Measurements from ENCODE around the gene NEO1. TPM values are rescaled to one million over a fixed set of nuclear protein-coding genes. Genes with fewer than 3 reads are reported as not detected.

NEO1 gene
- total RNA-seq, 2 experiments from 2014 or later = 4.3 to 4.4 TPM

DNA sequence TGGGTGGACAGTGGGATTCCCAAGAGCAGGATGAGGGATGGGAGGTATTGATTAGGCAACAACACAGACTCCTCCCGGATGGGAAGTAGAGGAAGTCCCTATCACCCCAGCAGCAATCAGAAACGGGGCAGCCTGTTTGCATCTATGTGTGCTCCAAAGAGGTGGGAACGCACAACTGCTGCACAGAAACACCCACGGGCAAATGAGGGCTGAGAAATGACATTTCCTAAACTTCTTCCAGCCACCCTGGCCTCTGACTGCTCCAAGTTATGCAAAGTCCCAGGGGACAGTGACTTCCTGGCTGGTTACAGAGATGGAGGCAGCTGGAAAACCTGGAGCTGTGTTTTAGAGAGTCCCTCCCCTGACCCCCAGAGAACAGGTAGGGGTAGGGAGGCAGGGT is 273.9 kb downstream of the NEO1 start:
- H3K27me3 Mint-ChIP-seq (ENCODE audit: low read depth) = peaks cover 4% of the 10 kb centered on the region
- intact Hi-C loops (cut with micrococcal nuclease) = no loop called here
- no peak overlapping the region for H3K27ac Mint-ChIP-seq
- no peaks in the 10 kb centered on the region for H3K9me3 Mint-ChIP-seq
- H3K4me1 Mint-ChIP-seq (ENCODE audit: low read depth) = peaks cover 2% of the 10 kb centered on the region
- H3K4me3 Mint-ChIP-seq = no peak overlapping the region
- no peak for DNase-seq
- CTCF ChIA-PET = no interaction called here
- no peaks in the 10 kb centered on the region for H3K36me3 Mint-ChIP-seq (ENCODE audit: low read depth)

DNA sequence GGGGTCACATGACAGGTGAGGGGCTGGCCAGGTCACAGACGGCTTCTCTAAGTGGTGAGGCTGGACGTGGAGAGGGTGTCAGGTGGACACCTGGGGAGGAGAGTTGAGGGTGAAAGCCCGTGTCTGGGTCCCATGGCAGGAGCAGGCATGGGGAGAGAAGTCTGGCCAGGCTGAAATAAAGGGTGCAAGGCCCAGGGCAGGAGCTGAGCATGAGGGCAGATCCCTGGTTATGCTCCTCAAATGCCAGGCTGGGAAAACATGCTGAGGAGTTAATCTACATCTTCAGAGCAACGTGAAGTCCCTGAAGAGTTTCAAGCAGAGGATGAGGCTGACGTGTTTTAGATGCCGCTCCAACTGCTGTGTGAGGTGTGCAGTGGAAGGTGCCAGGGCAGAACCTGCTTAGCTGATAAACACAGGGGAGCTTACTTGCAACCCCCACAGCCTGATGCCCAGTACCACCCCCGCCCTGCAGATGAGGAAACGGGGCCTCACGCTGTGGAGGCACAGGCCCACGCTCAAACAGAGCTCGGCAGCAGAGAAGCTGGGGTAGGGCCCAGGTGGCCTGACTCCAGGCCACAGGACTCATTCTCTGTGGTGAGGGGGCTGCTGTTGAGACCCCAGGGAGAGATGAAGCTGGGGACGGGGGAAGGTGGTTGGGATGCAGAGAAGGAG is 276.0 kb downstream of the NEO1 start:
- peaks cover 2% of the 10 kb centered on the region for H3K27me3 Mint-ChIP-seq (ENCODE audit: low read depth)
- no peaks in the 10 kb centered on the region for H3K9me3 Mint-ChIP-seq
- no peaks in the 10 kb centered on the region for H3K36me3 Mint-ChIP-seq (ENCODE audit: low read depth)
- intact Hi-C loops (cut with micrococcal nuclease) = no loop called here
- DNase-seq = no peak
- H3K4me1 Mint-ChIP-seq (ENCODE audit: low read depth) = peaks cover 2% of the 10 kb centered on the region
- CTCF ChIA-PET = no interaction called here
- no peak overlapping the region for H3K27ac Mint-ChIP-seq
- no peak overlapping the region for H3K4me3 Mint-ChIP-seq

DNA sequence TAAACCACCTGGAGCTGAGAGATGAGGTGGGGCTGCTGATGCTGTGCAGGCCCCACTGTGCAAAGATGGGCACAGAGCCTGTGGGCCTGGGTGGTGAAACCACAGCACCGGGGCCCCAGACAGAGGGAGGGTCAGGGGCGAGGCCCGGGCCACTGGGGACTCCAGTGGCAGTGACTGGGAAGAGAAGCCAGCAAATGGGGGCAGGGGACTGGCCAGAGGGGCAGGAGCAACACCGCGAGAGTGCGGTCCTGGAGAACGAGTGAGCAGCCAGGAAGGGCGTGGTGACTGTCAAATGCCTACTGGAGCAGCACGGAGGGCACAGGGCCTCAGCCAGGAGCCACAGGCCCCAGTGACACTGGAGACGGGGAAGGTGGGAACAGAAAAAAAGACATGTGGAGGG is 276.7 kb downstream of the NEO1 start:
- H3K4me3 Mint-ChIP-seq = no peak overlapping the region
- H3K27ac Mint-ChIP-seq = no peak overlapping the region
- peaks cover 2% of the 10 kb centered on the region for H3K27me3 Mint-ChIP-seq (ENCODE audit: low read depth)
- H3K9me3 Mint-ChIP-seq = no peaks in the 10 kb centered on the region
- no peaks in the 10 kb centered on the region for H3K36me3 Mint-ChIP-seq (ENCODE audit: low read depth)
- no peak for DNase-seq
- H3K4me1 Mint-ChIP-seq (ENCODE audit: low read depth) = peaks cover 2% of the 10 kb centered on the region
- intact Hi-C loops (cut with micrococcal nuclease) = no loop called here
- CTCF ChIA-PET = no interaction called here

DNA sequence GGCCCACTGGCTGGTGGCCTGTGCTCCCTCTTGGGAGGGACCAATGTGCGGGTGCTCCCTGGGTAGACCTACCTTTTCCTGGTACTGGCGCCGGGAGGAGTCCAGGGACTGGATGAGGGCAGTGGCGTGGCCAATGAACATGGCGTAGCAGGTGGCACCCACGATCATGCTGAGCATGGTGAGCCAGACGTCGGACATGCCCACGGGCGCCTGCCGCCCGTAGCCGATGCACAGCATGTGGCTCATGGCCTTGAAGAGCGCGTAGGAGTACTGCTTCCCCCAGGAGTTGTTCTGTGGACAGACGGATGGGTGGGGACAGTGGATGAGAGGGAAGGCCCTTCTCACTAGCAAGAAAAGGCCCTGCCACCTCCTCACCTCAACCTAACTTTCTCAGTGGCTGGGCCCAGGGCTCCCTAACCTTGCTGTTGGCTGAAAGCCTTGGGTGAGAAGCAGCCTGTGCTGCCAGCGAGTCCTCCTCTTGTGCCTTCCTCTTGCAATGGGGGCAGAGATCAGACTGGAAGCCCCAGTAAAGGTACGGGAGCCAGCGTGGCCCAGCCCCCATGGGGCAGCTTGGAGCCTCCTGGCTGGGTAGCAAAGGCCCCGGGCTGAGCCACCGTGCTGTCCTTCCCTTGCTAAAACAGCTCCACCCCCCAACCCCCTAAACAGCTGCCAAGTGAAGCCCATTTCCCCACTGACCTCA is 277.4 kb downstream of the NEO1 start:
- no peaks in the 10 kb centered on the region for H3K9me3 Mint-ChIP-seq
- CTCF ChIA-PET = interaction anchor here (1.0 kb wide), 1 partner anchor 376 kb away, joined by 4 read pairs; no protein-coding TSS in a partner anchor
- intact Hi-C loops (cut with micrococcal nuclease) = no loop called here
- H3K27me3 Mint-ChIP-seq (ENCODE audit: low read depth) = peaks cover 5% of the 10 kb centered on the region
- no peaks in the 10 kb centered on the region for H3K36me3 Mint-ChIP-seq (ENCODE audit: low read depth)
- H3K4me1 Mint-ChIP-seq (ENCODE audit: low read depth) = peaks cover 2% of the 10 kb centered on the region
- no peak for DNase-seq
- no peak overlapping the region for H3K4me3 Mint-ChIP-seq
- H3K27ac Mint-ChIP-seq = no peak overlapping the region

DNA sequence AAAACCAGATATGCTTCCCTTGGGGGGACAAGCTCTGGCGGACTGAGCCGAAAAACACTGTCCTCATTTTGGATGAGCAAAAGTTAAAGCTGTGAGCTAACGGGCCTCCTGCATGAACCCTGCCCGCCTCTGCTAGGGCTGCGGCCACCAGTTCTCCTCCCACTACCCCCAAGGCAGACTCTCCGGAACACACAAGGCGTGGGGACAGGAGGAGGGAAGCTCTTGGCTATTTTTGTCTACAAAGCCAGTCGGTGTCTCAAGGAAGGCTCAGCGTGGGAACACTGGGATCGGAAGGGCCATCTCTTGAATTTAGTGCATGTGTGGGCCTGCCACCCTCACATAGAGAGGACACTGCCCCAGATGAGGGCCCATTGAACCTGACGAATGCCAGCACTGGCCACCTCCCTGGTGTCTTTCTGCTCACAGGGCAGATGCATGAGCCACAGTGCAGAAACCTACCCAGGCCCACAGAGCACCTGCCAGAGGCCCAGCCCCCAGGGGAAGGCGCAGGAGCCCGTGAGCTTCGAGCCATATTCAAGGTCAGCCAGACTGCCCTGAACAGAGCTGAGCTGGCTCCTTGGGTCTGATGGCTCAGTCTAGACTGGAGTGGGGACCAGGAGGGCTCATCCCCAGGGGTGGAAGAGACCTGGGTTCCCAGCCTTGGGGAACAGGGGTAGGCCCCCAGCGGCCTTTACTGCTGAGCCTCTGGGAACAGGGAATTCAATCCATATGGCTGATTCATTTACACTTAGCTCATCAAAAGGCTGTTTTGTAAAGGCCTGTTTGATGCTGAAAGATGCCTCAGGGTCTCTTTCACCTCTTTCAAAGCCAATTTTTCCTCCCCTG is 278.2 kb downstream of the NEO1 start:
- Mint-ChIP-seq H3K4me3 (no peak overlapping the region), H3K27ac (no peak overlapping the region), H3K36me3 (ENCODE audit: low read depth) (no peaks in the 10 kb centered on the region), H3K9me3 (no peaks in the 10 kb centered on the region), H3K4me1 (ENCODE audit: low read depth) (peaks cover 2% of the 10 kb centered on the region), H3K27me3 (ENCODE audit: low read depth) (peaks cover 5% of the 10 kb centered on the region)
- CTCF ChIA-PET = interaction anchor here (1.0 kb wide), 1 partner anchor 375 kb away, joined by 4 read pairs; no protein-coding TSS in a partner anchor
- intact Hi-C loops (cut with micrococcal nuclease) = no loop called here
- DNase-seq = no peak

DNA sequence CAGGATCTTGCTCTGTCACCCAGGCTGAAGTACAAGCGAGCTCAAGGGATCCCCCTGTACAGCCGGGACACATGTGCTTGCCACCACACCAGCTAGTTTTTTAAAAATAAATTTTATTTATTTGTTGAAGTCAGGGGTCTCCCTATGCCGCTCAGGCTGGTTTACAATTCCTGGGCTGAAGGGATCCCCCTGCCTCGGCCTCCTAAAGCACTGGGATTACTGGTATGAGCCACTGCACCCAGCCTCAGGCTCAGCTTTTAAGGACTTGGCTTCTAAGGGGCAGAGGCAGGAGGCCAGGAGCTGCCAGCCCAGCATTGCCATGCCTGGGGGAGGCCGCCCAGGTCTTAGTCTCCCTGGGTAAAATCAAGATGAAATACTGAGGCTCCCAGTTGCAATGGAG is 279.2 kb downstream of the NEO1 start:
- Mint-ChIP-seq H3K9me3 (no peaks in the 10 kb centered on the region), H3K27me3 (ENCODE audit: low read depth) (peaks cover 5% of the 10 kb centered on the region), H3K36me3 (ENCODE audit: low read depth) (no peaks in the 10 kb centered on the region), H3K27ac (no peak overlapping the region), H3K4me3 (no peak overlapping the region), H3K4me1 (ENCODE audit: low read depth) (no peaks in the 10 kb centered on the region)
- intact Hi-C loops (cut with micrococcal nuclease) = no loop called here
- CTCF ChIA-PET = no interaction called here
- no peak for DNase-seq

DNA sequence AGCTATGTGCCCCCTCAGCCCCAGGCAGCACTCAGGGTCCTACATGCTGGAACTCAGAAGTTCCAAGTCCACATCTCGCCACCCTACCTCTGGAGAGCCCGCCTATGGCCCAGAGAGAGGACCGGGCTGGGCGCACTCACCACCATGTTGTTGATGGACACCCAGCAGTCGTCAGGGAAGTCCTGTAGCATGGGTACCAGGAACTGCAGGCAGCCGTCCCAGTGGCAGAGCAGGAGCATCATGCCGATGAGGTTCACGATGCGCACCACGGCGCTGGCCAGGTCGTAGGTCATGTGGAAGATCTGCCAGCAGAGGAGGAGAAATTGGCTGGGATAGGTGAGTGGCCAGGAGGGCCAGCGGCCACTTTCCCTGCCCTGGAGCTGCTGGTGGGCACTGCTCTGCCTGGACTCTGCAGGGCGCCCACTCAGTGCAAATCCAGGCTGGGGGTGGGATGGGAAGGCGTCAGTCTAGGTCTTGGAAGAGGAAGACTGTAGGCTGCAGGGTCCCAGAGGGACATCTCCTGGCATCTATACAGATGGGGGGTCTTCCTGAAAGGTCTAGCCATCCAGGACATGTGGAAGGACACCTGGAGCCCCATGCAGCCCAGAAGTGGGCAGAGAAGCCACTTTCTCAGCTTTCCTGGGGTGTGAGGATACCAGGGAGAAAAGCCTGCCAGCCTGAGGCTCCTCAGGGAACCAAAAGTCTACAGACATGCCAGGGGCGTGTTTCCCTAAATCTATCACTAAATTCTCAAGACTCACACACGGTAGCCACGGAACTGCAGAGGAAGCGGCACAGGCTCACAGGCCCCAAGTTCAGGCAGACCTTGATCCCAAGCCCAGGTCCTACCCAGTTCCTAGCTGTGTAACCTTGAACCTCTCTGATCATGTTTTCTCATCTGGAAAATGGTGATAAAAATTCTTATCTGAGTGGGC is 280.0 kb downstream of the NEO1 start:
- CTCF ChIA-PET = no interaction called here
- Mint-ChIP-seq H3K4me3 (no peak overlapping the region), H3K36me3 (ENCODE audit: low read depth) (no peaks in the 10 kb centered on the region), H3K27me3 (ENCODE audit: low read depth) (peaks cover 5% of the 10 kb centered on the region), H3K9me3 (no peaks in the 10 kb centered on the region), H3K4me1 (ENCODE audit: low read depth) (no peaks in the 10 kb centered on the region), H3K27ac (no peak overlapping the region)
- intact Hi-C loops (cut with micrococcal nuclease) = no loop called here
- DNase-seq = no peak

DNA sequence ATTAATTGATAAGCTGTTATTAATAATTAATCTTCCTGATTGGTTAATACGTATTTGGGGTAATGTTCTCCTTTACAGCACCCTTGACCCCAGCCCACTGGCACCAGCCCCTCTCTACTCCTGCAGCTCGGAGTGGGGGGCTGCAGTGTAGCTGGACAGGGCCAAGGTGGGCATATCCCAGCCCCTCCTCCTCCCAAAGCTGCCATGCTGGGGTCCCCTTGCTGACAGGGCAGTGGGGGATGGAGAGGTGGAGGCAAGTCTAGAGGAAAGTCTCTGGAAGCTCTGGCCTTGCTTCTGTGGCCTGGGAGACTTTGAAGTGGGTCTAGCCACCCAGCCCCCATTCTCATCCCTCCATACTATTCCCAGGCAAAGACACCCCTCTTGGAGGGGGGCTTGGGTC is 280.7 kb downstream of the NEO1 start:
- H3K4me3 Mint-ChIP-seq = no peak overlapping the region
- intact Hi-C loops (cut with micrococcal nuclease) = no loop called here
- CTCF ChIA-PET = interaction anchor here (0.9 kb wide), 1 partner anchor 173 kb away, joined by 3 read pairs; no protein-coding TSS in a partner anchor

DNA sequence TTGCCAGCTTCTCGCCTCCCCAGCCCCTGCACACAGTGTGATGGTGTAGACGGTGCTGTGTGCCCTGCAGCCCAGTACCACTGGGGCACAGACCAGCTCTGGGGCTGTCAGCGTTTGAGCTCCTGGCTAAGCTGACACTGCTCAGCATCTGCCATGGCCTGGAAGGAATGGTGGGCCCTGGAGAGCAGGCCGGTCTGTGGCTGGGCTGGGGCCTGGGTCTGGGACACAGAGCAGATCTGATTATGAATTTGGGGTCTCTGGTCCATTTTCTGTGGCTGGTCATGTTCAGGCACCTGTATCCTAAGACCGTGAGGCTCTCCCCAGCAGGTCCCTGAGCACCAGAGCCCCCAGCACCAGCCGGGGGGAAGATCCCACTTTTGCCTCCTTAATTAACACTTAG is 281.8 kb downstream of the NEO1 start:
- Mint-ChIP-seq H3K4me1 (ENCODE audit: low read depth) (no peaks in the 10 kb centered on the region), H3K36me3 (ENCODE audit: low read depth) (no peaks in the 10 kb centered on the region), H3K27me3 (ENCODE audit: low read depth) (peaks cover 3% of the 10 kb centered on the region), H3K27ac (no peak overlapping the region), H3K9me3 (no peaks in the 10 kb centered on the region), H3K4me3 (no peak overlapping the region)
- CTCF ChIA-PET = interaction anchor here (0.5 to 0.9 kb wide), 3 partner anchors 50 to 502 kb away, joined by 3 to 6 read pairs (median 3); no protein-coding TSS in a partner anchor
- DNase-seq = no peak
- intact Hi-C loops (cut with micrococcal nuclease) = no loop called here

More for the DNA sequence above, 280.7 kb downstream of the NEO1 start:
- no peaks in the 10 kb centered on the region for H3K9me3 Mint-ChIP-seq
- H3K27ac Mint-ChIP-seq = no peak overlapping the region
- peaks cover 3% of the 10 kb centered on the region for H3K27me3 Mint-ChIP-seq (ENCODE audit: low read depth)
- no peak for DNase-seq
- H3K36me3 Mint-ChIP-seq (ENCODE audit: low read depth) = no peaks in the 10 kb centered on the region
- H3K4me1 Mint-ChIP-seq (ENCODE audit: low read depth) = no peaks in the 10 kb centered on the region

DNA sequence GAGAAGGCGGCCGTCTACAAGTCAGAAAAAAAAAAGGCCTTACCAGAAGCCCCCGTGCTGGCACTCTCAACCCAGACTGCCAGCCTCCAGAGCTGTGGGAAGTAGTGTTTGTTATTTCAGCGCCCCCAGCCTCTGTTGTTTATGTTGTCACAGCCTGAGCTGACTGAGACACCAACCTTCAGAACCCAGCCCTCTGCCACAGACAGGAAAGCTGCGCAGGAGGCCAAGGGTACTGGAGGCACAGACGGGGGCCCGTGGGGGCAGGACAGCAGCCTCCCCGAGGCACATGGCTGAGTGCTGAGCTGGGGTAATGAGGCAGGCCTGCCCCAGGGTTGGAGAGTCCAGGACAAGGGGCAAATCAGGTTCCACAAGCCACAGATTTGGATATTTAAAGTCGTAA is 282.8 kb downstream of the NEO1 start:
- CTCF ChIA-PET = no interaction called here
- H3K9me3 Mint-ChIP-seq = no peaks in the 10 kb centered on the region
- intact Hi-C loops (cut with micrococcal nuclease) = no loop called here
- no peak overlapping the region for H3K4me3 Mint-ChIP-seq
- H3K27me3 Mint-ChIP-seq (ENCODE audit: low read depth) = peaks cover 3% of the 10 kb centered on the region
- no peak overlapping the region for H3K27ac Mint-ChIP-seq
- H3K4me1 Mint-ChIP-seq (ENCODE audit: low read depth) = no peaks in the 10 kb centered on the region
- H3K36me3 Mint-ChIP-seq (ENCODE audit: low read depth) = no peaks in the 10 kb centered on the region
- DNase-seq = no peak

DNA sequence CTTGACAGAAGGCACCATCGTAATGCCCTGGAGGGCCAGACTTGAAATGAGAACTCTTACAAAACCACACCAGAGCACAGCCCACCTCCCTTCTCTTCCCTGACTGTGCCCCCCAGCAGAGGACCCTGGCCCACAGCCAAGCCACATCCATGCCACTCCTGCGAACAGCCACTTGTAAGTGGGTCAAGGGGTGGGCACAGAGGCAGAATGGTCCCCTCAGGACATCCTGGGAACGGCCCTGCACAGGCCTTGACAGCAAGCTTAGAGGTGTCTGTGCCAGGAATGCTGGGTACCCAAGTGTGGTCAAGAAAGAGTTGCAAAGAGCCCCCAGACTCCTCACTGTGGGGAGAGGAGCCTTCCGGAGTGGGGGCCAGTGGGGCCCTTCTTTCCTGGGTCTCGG is 283.2 kb downstream of the NEO1 start:
- Mint-ChIP-seq H3K4me3 (no peak overlapping the region), H3K4me1 (ENCODE audit: low read depth) (no peaks in the 10 kb centered on the region), H3K27me3 (ENCODE audit: low read depth) (peaks cover 3% of the 10 kb centered on the region), H3K27ac (no peak overlapping the region), H3K9me3 (no peaks in the 10 kb centered on the region), H3K36me3 (ENCODE audit: low read depth) (no peaks in the 10 kb centered on the region)
- CTCF ChIA-PET = no interaction called here
- intact Hi-C loops (cut with micrococcal nuclease) = no loop called here
- DNase-seq = no peak

DNA sequence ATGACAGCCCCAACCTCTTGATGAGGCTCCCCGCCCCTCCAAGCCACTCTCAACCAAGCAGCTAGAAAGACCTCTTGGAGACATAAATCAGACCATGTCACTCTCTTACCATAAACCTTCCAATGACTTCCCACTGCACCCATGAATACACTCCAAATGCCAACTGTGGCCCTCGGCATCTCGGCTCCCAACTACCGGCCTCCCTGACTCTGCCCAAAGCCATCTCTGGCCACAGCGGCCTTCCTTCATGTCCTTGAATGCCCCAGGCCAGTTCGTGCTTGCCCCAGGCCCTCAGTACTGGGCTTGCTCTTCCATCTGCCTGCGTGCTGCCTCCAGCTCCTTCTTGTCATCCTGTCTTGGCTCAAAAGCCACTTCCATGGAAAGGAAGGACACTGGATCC is 284.5 kb downstream of the NEO1 start:
- intact Hi-C loops (cut with micrococcal nuclease) = no loop called here
- CTCF ChIA-PET = no interaction called here
- no peaks in the 10 kb centered on the region for H3K9me3 Mint-ChIP-seq

More for the DNA sequence above, 284.5 kb downstream of the NEO1 start:
- peaks cover 3% of the 10 kb centered on the region for H3K27me3 Mint-ChIP-seq (ENCODE audit: low read depth)
- H3K4me3 Mint-ChIP-seq = no peak overlapping the region
- no peak for DNase-seq
- H3K36me3 Mint-ChIP-seq (ENCODE audit: low read depth) = no peaks in the 10 kb centered on the region
- no peak overlapping the region for H3K27ac Mint-ChIP-seq
- no peaks in the 10 kb centered on the region for H3K4me1 Mint-ChIP-seq (ENCODE audit: low read depth)
